ENCODE results near the gene STX8. TPM values are rescaled to one million over a fixed set of nuclear protein-coding genes. Genes with fewer than 3 reads are reported as not detected.
"Not testable (repeated sequence)": the region's sequence is repeated elsewhere in the genome, so short reads cannot be mapped to it uniquely, and the experiment has no call there.

Gene STX8
- total RNA-seq, 2 experiments from 2014 or later = 75.2 to 75.8 TPM

- H3K36me3 Mint-ChIP-seq = no peaks in the 10 kb centered on the region
Observed at GRCh38 chr17:9457005-9457404, 118.6 kb downstream of the STX8 start.

GRCh38 chr17:9456330-9456729 lies 119.3 kb downstream of the STX8 start:
- no peaks in the 10 kb centered on the region for H3K27me3 Mint-ChIP-seq
- no peak overlapping the region for H3K27ac Mint-ChIP-seq
- no peak overlapping the region for H3K4me3 Mint-ChIP-seq
- H3K4me1 Mint-ChIP-seq (ENCODE audit: low read depth) = no peaks in the 10 kb centered on the region
- ChIA-PET CTCF (no interaction called here), POLR2A (no interaction called here)
- peaks cover 3% of the 10 kb centered on the region for H3K9me3 Mint-ChIP-seq
- intact Hi-C loops (cut with micrococcal nuclease) = no loop called here
- no peaks in the 10 kb centered on the region for H3K36me3 Mint-ChIP-seq
- no peak for DNase-seq

More at GRCh38 chr17:9457005-9457404, 118.6 kb downstream of the STX8 start:
- intact Hi-C loops (cut with micrococcal nuclease) = no loop called here
- POLR2A ChIA-PET = no interaction called here
- Mint-ChIP-seq H3K27ac (no peak overlapping the region), H3K27me3 (no peaks in the 10 kb centered on the region), H3K9me3 (peaks cover 3% of the 10 kb centered on the region), H3K4me1 (ENCODE audit: low read depth) (no peaks in the 10 kb centered on the region), H3K4me3 (no peak overlapping the region)
- CTCF ChIA-PET = no interaction called here
- DNase-seq = no peak

- Mint-ChIP-seq H3K36me3 (no peaks in the 10 kb centered on the region), H3K27ac (no peak overlapping the region), H3K4me3 (no peak overlapping the region), H3K4me1 (ENCODE audit: low read depth) (no peaks in the 10 kb centered on the region), H3K9me3 (no peaks in the 10 kb centered on the region), H3K27me3 (no peaks in the 10 kb centered on the region)
- no peak for DNase-seq
- ChIA-PET CTCF (interaction anchor here (1.0 to 1.1 kb wide), 2 partner anchors 49 to 100 kb away, joined by 3 to 4 read pairs; no protein-coding TSS in a partner anchor), POLR2A (no interaction called here)
- intact Hi-C loops (cut with micrococcal nuclease) = no loop called here
Observed at GRCh38 chr17:9451934-9452333, 123.7 kb downstream of the STX8 start.

- DNase-seq; H3K4me3 Mint-ChIP-seq; POLR2A ChIA-PET; H3K27ac Mint-ChIP-seq; H3K4me1 Mint-ChIP-seq (ENCODE audit: low read depth); H3K27me3 Mint-ChIP-seq; H3K9me3 Mint-ChIP-seq; CTCF ChIA-PET; H3K36me3 Mint-ChIP-seq; intact Hi-C loops (cut with micrococcal nuclease): not testable (repeated sequence)
Observed at GRCh38 chr17:9447298-9447697, 128.3 kb downstream of the STX8 start.

- no peaks in the 10 kb centered on the region for H3K27me3 Mint-ChIP-seq
- CTCF ChIA-PET = no interaction called here
- no peak for DNase-seq
- intact Hi-C loops (cut with micrococcal nuclease) = no loop called here
- H3K4me1 Mint-ChIP-seq (ENCODE audit: low read depth) = no peaks in the 10 kb centered on the region
- no peak overlapping the region for H3K27ac Mint-ChIP-seq
- H3K4me3 Mint-ChIP-seq = no peak overlapping the region
- H3K36me3 Mint-ChIP-seq = no peaks in the 10 kb centered on the region
- POLR2A ChIA-PET = no interaction called here
- H3K9me3 Mint-ChIP-seq = no peaks in the 10 kb centered on the region
Observed at GRCh38 chr17:9446528-9446927, 129.1 kb downstream of the STX8 start.

- H3K9me3 Mint-ChIP-seq = no peaks in the 10 kb centered on the region
- POLR2A ChIA-PET = no interaction called here
- CTCF ChIA-PET = no interaction called here
Observed at GRCh38 chr17:9445424-9445823, 130.2 kb downstream of the STX8 start.

GRCh38 chr17:9444687-9445086 lies 130.9 kb downstream of the STX8 start:
- no peak overlapping the region for H3K27ac Mint-ChIP-seq
- H3K4me1 Mint-ChIP-seq (ENCODE audit: low read depth) = no peaks in the 10 kb centered on the region
- CTCF ChIA-PET = no interaction called here
- POLR2A ChIA-PET = no interaction called here
- peaks cover 6% of the 10 kb centered on the region for H3K36me3 Mint-ChIP-seq
- no peak for DNase-seq
- H3K4me3 Mint-ChIP-seq = no peak overlapping the region
- no peaks in the 10 kb centered on the region for H3K9me3 Mint-ChIP-seq
- no peaks in the 10 kb centered on the region for H3K27me3 Mint-ChIP-seq
- intact Hi-C loops (cut with micrococcal nuclease) = no loop called here

More at GRCh38 chr17:9445424-9445823, 130.2 kb downstream of the STX8 start:
- Mint-ChIP-seq H3K36me3 (peaks cover 4% of the 10 kb centered on the region), H3K4me3 (no peak overlapping the region), H3K27me3 (no peaks in the 10 kb centered on the region), H3K4me1 (ENCODE audit: low read depth) (no peaks in the 10 kb centered on the region), H3K27ac (no peak overlapping the region)
- intact Hi-C loops (cut with micrococcal nuclease) = no loop called here
- no peak for DNase-seq

GRCh38 chr17:9443811-9444210 lies 131.8 kb downstream of the STX8 start:
- no peaks in the 10 kb centered on the region for H3K4me1 Mint-ChIP-seq (ENCODE audit: low read depth)
- H3K4me3 Mint-ChIP-seq = no peak overlapping the region
- peaks cover 6% of the 10 kb centered on the region for H3K36me3 Mint-ChIP-seq
- ChIA-PET POLR2A (no interaction called here), CTCF (no interaction called here)
- intact Hi-C loops (cut with micrococcal nuclease) = no loop called here
- H3K27me3 Mint-ChIP-seq = no peaks in the 10 kb centered on the region
- DNase-seq = no peak
- no peak overlapping the region for H3K27ac Mint-ChIP-seq
- H3K9me3 Mint-ChIP-seq = no peaks in the 10 kb centered on the region

- ChIA-PET CTCF (no interaction called here), POLR2A (no interaction called here)
- Mint-ChIP-seq H3K4me3 (no peak overlapping the region), H3K36me3 (peaks cover 6% of the 10 kb centered on the region), H3K27me3 (no peaks in the 10 kb centered on the region), H3K27ac (no peak overlapping the region), H3K9me3 (no peaks in the 10 kb centered on the region), H3K4me1 (ENCODE audit: low read depth) (no peaks in the 10 kb centered on the region)
- no peak for DNase-seq
- intact Hi-C loops (cut with micrococcal nuclease) = no loop called here
Observed at GRCh38 chr17:9439851-9440250, 135.8 kb downstream of the STX8 start.

- ChIA-PET CTCF (no interaction called here), POLR2A (no interaction called here)
- Mint-ChIP-seq H3K27ac (no peak overlapping the region), H3K4me1 (ENCODE audit: low read depth) (peaks cover 21% of the 10 kb centered on the region), H3K27me3 (no peaks in the 10 kb centered on the region), H3K36me3 (peaks cover 10% of the 10 kb centered on the region), H3K4me3 (no peak overlapping the region), H3K9me3 (no peaks in the 10 kb centered on the region)
- DNase-seq = no peak
- intact Hi-C loops (cut with micrococcal nuclease) = no loop called here
Observed at GRCh38 chr17:9436630-9437029, 139.0 kb downstream of the STX8 start.

GRCh38 chr17:9435165-9435564 lies 140.5 kb downstream of the STX8 start:
- Mint-ChIP-seq H3K27ac (no peak overlapping the region), H3K27me3 (no peaks in the 10 kb centered on the region), H3K4me3 (no peak overlapping the region), H3K4me1 (ENCODE audit: low read depth) (peaks cover 21% of the 10 kb centered on the region), H3K36me3 (peaks cover 5% of the 10 kb centered on the region), H3K9me3 (no peaks in the 10 kb centered on the region)
- ChIA-PET POLR2A (no interaction called here), CTCF (no interaction called here)
- intact Hi-C loops (cut with micrococcal nuclease) = no loop called here
- DNase-seq = no peak

- POLR2A ChIA-PET = no interaction called here
- H3K36me3 Mint-ChIP-seq = peaks cover 4% of the 10 kb centered on the region
- H3K9me3 Mint-ChIP-seq = no peaks in the 10 kb centered on the region
- DNase-seq = no peak
- intact Hi-C loops (cut with micrococcal nuclease) = no loop called here
- CTCF ChIA-PET = no interaction called here
- no peak overlapping the region for H3K27ac Mint-ChIP-seq
- H3K27me3 Mint-ChIP-seq = no peaks in the 10 kb centered on the region
- H3K4me1 Mint-ChIP-seq (ENCODE audit: low read depth) = peaks cover 21% of the 10 kb centered on the region
- H3K4me3 Mint-ChIP-seq = no peak overlapping the region
Observed at GRCh38 chr17:9434642-9435057, 141.0 kb downstream of the STX8 start.

GRCh38 chr17:9432934-9433421 lies 142.6 kb downstream of the STX8 start:
- Mint-ChIP-seq H3K9me3 (no peaks in the 10 kb centered on the region), H3K27ac (no peak overlapping the region), H3K4me3 (no peak overlapping the region), H3K4me1 (ENCODE audit: low read depth) (peaks cover 21% of the 10 kb centered on the region), H3K36me3 (peaks cover 4% of the 10 kb centered on the region), H3K27me3 (no peaks in the 10 kb centered on the region)
- ChIA-PET CTCF (interaction anchor here (1.1 kb wide), 1 partner anchor 31 kb away, joined by 4 read pairs; no protein-coding TSS in a partner anchor), POLR2A (interaction anchor here (1.3 kb wide), 1 partner anchor 143 kb away, joined by 4 read pairs; no protein-coding TSS in a partner anchor)
- intact Hi-C loops (cut with micrococcal nuclease) = loop anchor here (1.0 kb wide), 1 partner anchor 37 kb away; no protein-coding TSS in a partner anchor
- DNase-seq = peak; percentile 28

All from activated CD4-positive, alpha-beta memory T cell treated with anti-CD3 and anti-CD28 coated beads for 36 hours (primary cell).